Keratinocyte (primary cell): ENCODE results near the gene SLAMF1. TPM values are rescaled to one million over a fixed set of nuclear protein-coding genes. Genes with fewer than 3 reads are reported as not detected.

ENCODE experiments used
- DNase-seq: peaks from one replicate; pipeline ENCODE4 v3.0.0-alpha.2; 2011; ENCODE audit warnings: low read depth, missing footprints, low spot score
- FAIRE-seq: peaks from 2 replicates; lab custom pipeline; 2011; peaks lifted over from hg19 to GRCh38; lab: Jason Lieb, UNC
- H2AFZ ChIP-seq: 2 replicates; pipeline ENCODE4 v1.6.0; 2012; ENCODE audit warnings: low read length, control low read depth, inconsistent platforms; ENCODE audit not compliant: control insufficient read depth
- H3K27ac ChIP-seq: 2 replicates; pipeline ENCODE4 v1.5.1; 2011; ENCODE audit warnings: low read length; ENCODE audit not compliant: control insufficient read depth, insufficient read depth
- H3K27me3 ChIP-seq: 3 replicates; pipeline ENCODE4 v1.6.0; 2011; ENCODE audit warnings: low read length; ENCODE audit not compliant: control insufficient read depth, insufficient read depth; ENCODE audit errors: extremely low read depth
- H3K36me3 ChIP-seq, 2 experiments: 2 replicates in 1 of 2; 3 replicates in 1 of 2; pipeline ENCODE4 v1.5.1; 2011; ENCODE audit warnings: low read length in 2 of 2, mild to moderate bottlenecking in 1 of 2; ENCODE audit not compliant: control insufficient read depth in 2 of 2, insufficient read depth in 2 of 2; ENCODE audit errors: extremely low read depth in 1 of 2
- H3K4me1 ChIP-seq: 3 replicates; pipeline ENCODE4 v1.5.1; 2011; ENCODE audit warnings: low read length; ENCODE audit not compliant: control insufficient read depth, insufficient read depth; ENCODE audit errors: extremely low read depth
- H3K4me2 ChIP-seq: 3 replicates; pipeline ENCODE4 v1.6.0; 2011; ENCODE audit warnings: low read depth, low read length; ENCODE audit not compliant: control insufficient read depth, insufficient read depth; ENCODE audit errors: extremely low read depth
- H3K4me3 ChIP-seq, 3 experiments: fragments of 200-600 bp in 1 of 3; sonication (generic) in 1 of 3; 2 replicates in 2 of 3; 3 replicates in 1 of 3; pipeline ENCODE4 v1.5.1; 2011 to 2016; ENCODE audit warnings: low read length in 3 of 3, mild to moderate bottlenecking in 3 of 3, control low read depth in 2 of 3, inconsistent platforms in 1 of 3, low read depth in 1 of 3, mixed read lengths in 1 of 3, mixed run types in 1 of 3, moderate library complexity in 1 of 3; ENCODE audit not compliant: control insufficient read depth in 2 of 3, insufficient read depth in 2 of 3; ENCODE audit errors: extremely low read depth in 1 of 3
- H3K79me2 ChIP-seq: 2 replicates; pipeline ENCODE4 v1.6.0; 2012; ENCODE audit warnings: low read length; ENCODE audit not compliant: control insufficient read depth, insufficient read depth
- H3K9ac ChIP-seq: 3 replicates; pipeline ENCODE4 v1.6.0; 2011; ENCODE audit warnings: low read length; ENCODE audit not compliant: control insufficient read depth, insufficient read depth; ENCODE audit errors: extremely low read depth
- H3K9me1 ChIP-seq: 3 replicates; pipeline ENCODE4 v1.6.0; 2011; ENCODE audit warnings: low read length; ENCODE audit not compliant: control insufficient read depth, insufficient read depth; ENCODE audit errors: extremely low read depth
- H3K9me3 ChIP-seq: 2 replicates; pipeline ENCODE4 v1.5.1; 2012; ENCODE audit warnings: low read depth, low read length; ENCODE audit not compliant: control insufficient read depth
- H4K20me1 ChIP-seq: 3 replicates; pipeline ENCODE4 v1.6.0; 2011; ENCODE audit warnings: low read length; ENCODE audit not compliant: control insufficient read depth, insufficient read depth; ENCODE audit errors: extremely low read depth
- CTCF ChIP-seq, 3 experiments: IDR thresholded peaks in 1 of 3; conservative IDR thresholded peaks in 1 of 3; optimal IDR thresholded peaks in 1 of 3; 2 replicates in 2 of 3; 3 replicates in 1 of 3; pipeline versions ENCODE3 to v1.5.1; 2011; ENCODE audit warnings: low read length in 3 of 3, mild to moderate bottlenecking in 3 of 3, moderate library complexity in 2 of 3, control low read depth in 1 of 3, inconsistent platforms in 1 of 3; ENCODE audit not compliant: insufficient read depth in 2 of 3; ENCODE audit errors: extremely low read depth in 1 of 3
- EZH2 ChIP-seq: IDR thresholded peaks from one replicate; pipeline ENCODE4 v1.6.1; 2012; ENCODE audit warnings: inconsistent platforms, mild to moderate bottlenecking, low read length, moderate library complexity
- dilution Hi-C: fragments of 300-500 bp; cut with MboI; formaldehyde crosslinking; loops from one replicate; pipeline ENCODE4 v1.7.0; 2020; ENCODE audit warnings: low sequenced_read_pairs; ENCODE audit not compliant: extremely low pct_ligation_motif_present
- polyA plus RNA-seq, 5 experiments: library from polyadenylated mRNA; depleted of rRNA in 3 of 5; stranded (reverse) in 3 of 5; stranded (forward) in 1 of 5; unstranded in 1 of 5; fragments of >200 nt; gene quantifications; 1 replicate in 1 of 5; 2 replicates in 3 of 5; 3 replicates in 1 of 5; pipeline versions ENCODE4 v1.2.1 to v1.2.3, GENCODE V29; 2011 to 2012; ENCODE audit warnings: missing spikeins in 2 of 5, low read depth in 1 of 5, low replicate concordance in 1 of 5

Gene SLAMF1
- polyA plus RNA-seq, 1 donor (not counting 4 experiments of a cell fraction or from before 2014, with no cell fraction given), result not detected

GRCh38 chr1:160558660-160559380 is 88.0 kb downstream of the SLAMF1 start:
- no peaks in the 10 kb centered on the region for H3K36me3 ChIP-seq
- H3K79me2 ChIP-seq, result no peaks in the 10 kb centered on the region
- no peaks in the 10 kb centered on the region for H3K9me3 ChIP-seq
- H3K4me3 ChIP-seq, result no peak overlapping the region
- TF ChIP-seq CTCF (optimal IDR thresholded peaks at IDR 0.05 in 1 of 3, IDR thresholded peaks at IDR 0.05 in 1 of 3, conservative IDR thresholded peaks at IDR 0.05 in 1 of 3; ENCODE audit: extremely low read depth in 1 of 3, insufficient read depth in 2 of 3, low read length in 3 of 3) (no peak), EZH2 (no peak)
- dilution Hi-C loops, result no loop called here
- H3K4me1 ChIP-seq, result no peaks in the 10 kb centered on the region
- H2AFZ ChIP-seq, result no peak overlapping the region
- no peaks in the 10 kb centered on the region for H3K9me1 ChIP-seq
- no peaks in the 10 kb centered on the region for H4K20me1 ChIP-seq
- H3K27me3 ChIP-seq, result peaks cover 4% of the 10 kb centered on the region
- DNase-seq (no peak), FAIRE-seq (no peak)
- H3K4me2 ChIP-seq, result no peak overlapping the region
- no peak overlapping the region for H3K9ac ChIP-seq
- no peak overlapping the region for H3K27ac ChIP-seq

Other genes with a start within 250 kb of the SLAMF1 start
- 10.9 to 17.6 TPM (median 11.4 TPM) in 3 replicates for gene VANGL2, start 246.5 kb downstream of the SLAMF1 start, polyA plus RNA-seq
- gene SLAMF6, start 123.8 kb downstream of the SLAMF1 start, polyA plus RNA-seq, result 0.03 TPM in 1 of 3 replicates, not detected in the others
- gene CD84, start 67.5 kb downstream of the SLAMF1 start, polyA plus RNA-seq, result 0.01 TPM in 1 of 3 replicates, not detected in the others
- gene CD48, start 64.8 kb upstream of the SLAMF1 start, polyA plus RNA-seq, result 0.07 to 0.30 TPM (median 0.08 TPM) in 3 replicates
- gene SLAMF7, start 92.2 kb upstream of the SLAMF1 start, polyA plus RNA-seq, result 21.9 to 56.5 TPM (median 31.0 TPM) in 3 replicates
- gene LY9, start 149.1 kb upstream of the SLAMF1 start, polyA plus RNA-seq, result not detected in 3 replicates
- gene CD244, start 215.8 kb upstream of the SLAMF1 start, polyA plus RNA-seq, result 0.12 TPM in 1 of 3 replicates, not detected in the others
- gene ITLN1, start 238.1 kb upstream of the SLAMF1 start, polyA plus RNA-seq, result not detected in 3 replicates